Osteocyte (in vitro differentiated cells): ENCODE results near the gene PIGS. TPM values are rescaled to one million over a fixed set of nuclear protein-coding genes. Genes with fewer than 3 reads are reported as not detected.
A peak's percentile ranks its signal among the peaks of the same experiment; 100 is the strongest.

ENCODE experiments used
- DNase-seq: peaks from one replicate; pipeline ENCODE4 v3.0.0; 2021; ENCODE audit warnings: mixed read lengths; ENCODE audit not compliant: unreplicated experiment; ENCODE audit errors: extremely low spot score
- H3K27ac Mint-ChIP-seq: one replicate; pipeline ENCODE4 v1.8.0; 2021; ENCODE audit warnings: mild to moderate bottlenecking, mixed read lengths; ENCODE audit not compliant: unreplicated experiment
- H3K27me3 Mint-ChIP-seq: one replicate; pipeline ENCODE4 v1.8.0; 2021; ENCODE audit warnings: mixed read lengths; ENCODE audit not compliant: unreplicated experiment
- H3K36me3 Mint-ChIP-seq: one replicate; pipeline ENCODE4 v1.8.0; 2021; ENCODE audit warnings: mixed read lengths; ENCODE audit not compliant: unreplicated experiment
- H3K4me1 Mint-ChIP-seq: one replicate; pipeline ENCODE4 v1.8.0; 2021; ENCODE audit warnings: mixed read lengths; ENCODE audit not compliant: unreplicated experiment
- H3K4me3 Mint-ChIP-seq: one replicate; pipeline ENCODE4 v1.8.0; 2021; ENCODE audit warnings: mild to moderate bottlenecking, moderate library complexity, mixed read lengths; ENCODE audit not compliant: unreplicated experiment
- H3K9me3 Mint-ChIP-seq: one replicate; pipeline ENCODE4 v1.8.0; 2021; ENCODE audit warnings: mixed read lengths; ENCODE audit not compliant: unreplicated experiment
- long read RNA-seq: library from polyadenylated mRNA; unstranded; transcript quantifications from one replicate; pipeline ENCODE4 v2.0.0, GENCODE V29; 2021
- total RNA-seq: library from RNA; stranded (reverse); gene quantifications from 2 replicates; pipeline ENCODE4 v1.2.1, GENCODE V29; 2021
- TF ChIP-seq, protein P1 (sequence below): fragments of 200-600 bp; sonication (generic); IDR thresholded peaks from 2 replicates; pipeline ENCODE4 v1.5.0; 2021; ENCODE audit warnings: antibody characterized with exemption, mild to moderate bottlenecking, moderate library complexity

The PIGS gene
- 80.0 and 84.3 TPM in 2 replicates for total RNA-seq
- long read RNA-seq, transcript PIGS-202 (12 exons, 2,877 nt): major isoform, 71 of 125 reads
- long read RNA-seq, transcript PIGS-206 (2 exons, 3,088 nt): minor isoform, 5 of 125 reads
- long read RNA-seq, partial matches to known transcripts: 45 of 125 reads
- long read RNA-seq, other reads (novel, unspliced or antisense): 2 of 125 reads

DNA sequence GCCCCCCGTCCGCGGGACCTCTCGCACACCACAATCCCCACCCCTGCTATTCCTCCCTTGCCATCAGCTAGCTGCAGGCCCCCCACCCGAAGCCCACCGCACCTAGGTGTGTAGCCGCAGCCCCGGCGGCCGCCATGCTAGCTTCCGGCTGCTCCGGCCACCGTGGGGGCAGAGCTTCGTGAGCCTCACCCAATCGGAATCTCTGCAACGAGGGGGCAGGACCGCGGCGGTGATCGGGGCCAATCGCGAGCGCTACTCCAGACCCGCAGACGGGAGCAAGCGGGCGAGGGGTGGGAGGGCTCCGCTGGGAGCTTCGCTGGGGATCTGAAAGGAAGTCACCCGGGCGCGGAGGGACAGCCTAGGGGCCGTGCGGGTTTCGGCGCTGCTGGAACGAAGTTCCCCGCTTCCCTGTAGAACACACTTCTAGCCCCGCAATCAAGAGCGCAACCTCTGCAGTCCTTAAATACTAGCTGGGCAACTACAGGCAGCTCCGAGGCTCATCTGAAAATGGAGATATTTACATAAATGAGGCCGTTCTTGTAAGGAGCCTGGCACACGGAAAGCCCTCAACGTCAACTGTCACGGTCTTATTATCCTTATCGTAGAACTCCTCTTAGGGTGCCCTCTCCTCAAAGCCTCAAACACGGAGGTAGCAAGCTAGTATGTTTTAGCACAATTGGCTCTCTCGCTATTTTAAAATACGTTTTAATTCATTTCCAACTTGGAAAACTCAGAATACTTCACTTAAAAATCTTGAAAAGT is at the start of gene PIGS:
Gene PIGS (minus strand): TSS at position 164 of the 762 bp plus-strand sequence. CDS start 28 bp downstream, at position 136.
- DNase-seq: peak; percentile 97
- Mint-ChIP-seq H3K27me3 (no peaks in the 10 kb centered on the region), H3K27ac (peak within 1 kb of the TSS; percentile 81), H3K36me3 (no peaks in the 10 kb centered on the region), H3K4me1 (peaks cover 33% of the 10 kb centered on the region), H3K4me3 (peak within 1 kb of the TSS; percentile 94), H3K9me3 (no peaks in the 10 kb centered on the region)
- TF ChIP-seq, protein P1, sequence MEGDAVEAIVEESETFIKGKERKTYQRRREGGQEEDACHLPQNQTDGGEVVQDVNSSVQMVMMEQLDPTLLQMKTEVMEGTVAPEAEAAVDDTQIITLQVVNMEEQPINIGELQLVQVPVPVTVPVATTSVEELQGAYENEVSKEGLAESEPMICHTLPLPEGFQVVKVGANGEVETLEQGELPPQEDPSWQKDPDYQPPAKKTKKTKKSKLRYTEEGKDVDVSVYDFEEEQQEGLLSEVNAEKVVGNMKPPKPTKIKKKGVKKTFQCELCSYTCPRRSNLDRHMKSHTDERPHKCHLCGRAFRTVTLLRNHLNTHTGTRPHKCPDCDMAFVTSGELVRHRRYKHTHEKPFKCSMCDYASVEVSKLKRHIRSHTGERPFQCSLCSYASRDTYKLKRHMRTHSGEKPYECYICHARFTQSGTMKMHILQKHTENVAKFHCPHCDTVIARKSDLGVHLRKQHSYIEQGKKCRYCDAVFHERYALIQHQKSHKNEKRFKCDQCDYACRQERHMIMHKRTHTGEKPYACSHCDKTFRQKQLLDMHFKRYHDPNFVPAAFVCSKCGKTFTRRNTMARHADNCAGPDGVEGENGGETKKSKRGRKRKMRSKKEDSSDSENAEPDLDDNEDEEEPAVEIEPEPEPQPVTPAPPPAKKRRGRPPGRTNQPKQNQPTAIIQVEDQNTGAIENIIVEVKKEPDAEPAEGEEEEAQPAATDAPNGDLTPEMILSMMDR: no peak

DNA sequence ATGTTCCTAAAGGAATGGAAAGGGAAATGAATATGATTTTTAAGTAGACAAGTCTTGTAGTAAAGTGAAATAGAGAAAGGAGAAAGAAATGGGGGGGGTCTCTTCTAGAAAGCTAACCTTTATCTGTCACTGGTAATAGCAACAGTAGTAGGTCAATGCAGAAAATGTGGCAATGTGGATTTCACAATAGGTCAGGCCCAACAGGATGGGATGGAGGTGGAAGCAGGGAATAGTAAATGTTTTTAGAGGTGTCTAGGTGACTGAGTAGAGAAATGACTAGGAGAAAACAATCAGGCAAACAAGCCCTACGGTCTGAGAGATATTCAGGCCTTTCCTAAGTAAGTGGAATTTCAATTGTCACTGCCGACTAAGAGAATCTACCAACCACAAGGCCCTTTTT is 48.7 kb upstream of the PIGS start:
- TF ChIP-seq, protein P1: no peak
- Mint-ChIP-seq H3K9me3 (no peaks in the 10 kb centered on the region), H3K27me3 (no peaks in the 10 kb centered on the region), H3K4me3 (no peak overlapping the region), H3K36me3 (peaks cover 56% of the 10 kb centered on the region), H3K4me1 (no peaks in the 10 kb centered on the region), H3K27ac (no peak overlapping the region)
- no peak for DNase-seq

DNA sequence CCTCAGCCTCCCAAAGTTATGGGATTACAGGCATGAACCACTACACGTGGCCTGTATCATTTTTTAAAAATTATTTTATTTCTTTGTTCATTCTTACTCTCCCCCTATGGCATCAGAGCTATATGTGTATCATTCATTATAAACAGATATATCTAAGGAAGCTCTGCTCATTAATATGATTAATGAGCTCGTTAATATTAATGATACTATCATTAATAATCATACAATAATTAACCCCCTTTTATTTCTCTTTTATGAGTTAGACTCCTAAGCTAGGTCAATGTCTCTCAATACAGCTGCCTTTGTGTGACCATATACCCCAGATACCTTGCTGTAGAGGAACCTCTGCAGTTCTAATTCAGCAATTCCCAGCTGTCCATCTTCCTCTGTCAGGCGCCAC is 47.1 kb upstream of the PIGS start:
- H3K27ac Mint-ChIP-seq: no peak overlapping the region
- no peak for DNase-seq
- TF ChIP-seq, protein P1: no peak
- H3K4me3 Mint-ChIP-seq: no peak overlapping the region
- H3K36me3 Mint-ChIP-seq: peaks cover 59% of the 10 kb centered on the region
- H3K4me1 Mint-ChIP-seq: no peaks in the 10 kb centered on the region
- H3K9me3 Mint-ChIP-seq: no peaks in the 10 kb centered on the region
- H3K27me3 Mint-ChIP-seq: no peaks in the 10 kb centered on the region

DNA sequence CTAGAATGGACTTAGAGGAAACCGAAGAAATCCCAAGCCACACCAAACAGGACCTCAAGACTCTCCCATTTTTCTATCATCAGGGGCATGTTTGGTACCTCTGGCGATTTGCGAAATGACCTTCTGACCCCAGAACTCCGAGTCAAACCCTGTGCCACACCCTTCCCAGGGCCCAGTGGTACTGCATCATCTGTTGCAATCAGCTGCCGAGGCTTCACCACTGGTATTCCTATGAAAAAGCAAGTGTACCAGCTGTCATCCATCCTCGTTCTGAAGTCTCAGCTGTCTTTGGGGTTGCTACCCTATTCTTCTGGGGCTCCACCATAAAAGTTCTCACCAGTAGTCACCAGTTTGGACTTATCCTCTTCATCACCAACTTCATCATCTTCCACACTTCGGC is 45.0 kb upstream of the PIGS start:
- no peaks in the 10 kb centered on the region for H3K4me1 Mint-ChIP-seq
- no peak overlapping the region for H3K27ac Mint-ChIP-seq
- DNase-seq: no peak
- TF ChIP-seq, protein P1: no peak
- H3K27me3 Mint-ChIP-seq: no peaks in the 10 kb centered on the region
- no peak overlapping the region for H3K4me3 Mint-ChIP-seq
- H3K9me3 Mint-ChIP-seq: no peaks in the 10 kb centered on the region
- H3K36me3 Mint-ChIP-seq: peaks cover 45% of the 10 kb centered on the region

DNA sequence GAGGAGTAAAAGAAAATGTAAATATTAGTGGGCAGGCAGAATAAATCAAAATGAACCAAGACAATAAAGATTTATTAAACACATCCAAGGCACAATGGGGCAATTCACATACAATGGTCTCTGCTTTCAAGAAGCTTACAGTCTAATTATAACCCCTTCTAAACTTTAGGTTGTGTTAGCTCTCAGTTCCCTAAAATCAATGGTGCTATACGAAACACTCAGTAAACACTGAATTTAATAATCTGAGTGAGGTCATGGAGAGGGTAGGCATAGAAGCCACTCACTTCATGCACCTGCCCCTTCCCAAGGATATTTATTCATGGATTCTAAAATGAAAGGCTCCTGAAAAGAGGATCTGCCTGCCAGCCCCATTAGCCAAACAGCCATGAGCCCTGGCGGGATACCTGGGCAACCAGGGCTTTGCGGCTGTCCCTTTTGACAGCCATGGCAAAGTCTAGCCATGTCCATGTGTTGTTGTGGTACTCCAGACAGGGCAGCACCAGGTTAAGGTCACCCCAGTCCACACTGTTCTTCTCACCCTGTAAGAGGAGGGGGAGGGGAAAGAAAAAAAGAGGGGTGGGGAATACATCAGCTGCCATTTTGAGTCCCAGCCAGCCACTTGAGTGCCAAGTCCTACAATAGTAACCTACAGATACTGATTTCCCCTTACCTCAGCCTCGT is 44.1 kb upstream of the PIGS start:
- peaks cover 43% of the 10 kb centered on the region for H3K36me3 Mint-ChIP-seq
- H3K9me3 Mint-ChIP-seq: no peaks in the 10 kb centered on the region
- no peak overlapping the region for H3K27ac Mint-ChIP-seq
- H3K4me1 Mint-ChIP-seq: no peaks in the 10 kb centered on the region
- TF ChIP-seq, protein P1: no peak
- H3K4me3 Mint-ChIP-seq: no peak overlapping the region
- H3K27me3 Mint-ChIP-seq: no peaks in the 10 kb centered on the region
- no peak for DNase-seq
